GM21723 (cell line): Measurements from ENCODE around the gene PFKP.
"Not testable (repeated sequence)": the region's sequence is repeated elsewhere in the genome, so short reads cannot be mapped to it uniquely, and the experiment has no call there.

Experiments used
- ATAC-seq: cut with Tn5 transposase; IDR thresholded peaks from one replicate; pipeline ENCODE4 v1.9.1; 2021; ENCODE audit warnings: mild to moderate bottlenecking, moderate library complexity; ENCODE audit not compliant: unreplicated experiment

Gene PFKP

GRCh38 chr10:3095373-3096139, 28.2 kb downstream of the PFKP start:
- peak; percentile 63 for ATAC-seq

- no peak for ATAC-seq
Observed at GRCh38 chr10:3096149-3096548, 28.8 kb downstream of the PFKP start.

GRCh38 chr10:3097160-3097559, 29.8 kb downstream of the PFKP start:
- ATAC-seq: no peak

DNA sequence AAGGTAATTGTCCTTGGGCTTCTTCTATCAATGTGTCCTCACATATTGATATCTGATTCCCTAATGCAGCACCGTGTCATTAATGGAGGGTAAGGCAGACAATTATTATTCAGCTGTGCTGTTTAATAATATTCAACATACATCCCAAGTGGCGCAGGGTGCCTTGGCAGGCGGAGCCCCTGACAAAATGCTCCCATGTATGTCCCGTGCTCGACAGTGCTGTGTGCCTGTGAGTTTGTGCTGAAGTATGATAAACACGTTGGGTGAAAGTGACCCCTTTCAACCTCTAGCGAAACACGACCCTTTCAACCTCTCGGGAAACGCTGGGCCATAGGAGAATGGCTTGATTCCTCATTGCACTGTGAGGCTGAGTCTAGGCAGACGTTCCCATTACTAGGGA, 31.3 kb downstream of the PFKP start:
- no peak for ATAC-seq

DNA sequence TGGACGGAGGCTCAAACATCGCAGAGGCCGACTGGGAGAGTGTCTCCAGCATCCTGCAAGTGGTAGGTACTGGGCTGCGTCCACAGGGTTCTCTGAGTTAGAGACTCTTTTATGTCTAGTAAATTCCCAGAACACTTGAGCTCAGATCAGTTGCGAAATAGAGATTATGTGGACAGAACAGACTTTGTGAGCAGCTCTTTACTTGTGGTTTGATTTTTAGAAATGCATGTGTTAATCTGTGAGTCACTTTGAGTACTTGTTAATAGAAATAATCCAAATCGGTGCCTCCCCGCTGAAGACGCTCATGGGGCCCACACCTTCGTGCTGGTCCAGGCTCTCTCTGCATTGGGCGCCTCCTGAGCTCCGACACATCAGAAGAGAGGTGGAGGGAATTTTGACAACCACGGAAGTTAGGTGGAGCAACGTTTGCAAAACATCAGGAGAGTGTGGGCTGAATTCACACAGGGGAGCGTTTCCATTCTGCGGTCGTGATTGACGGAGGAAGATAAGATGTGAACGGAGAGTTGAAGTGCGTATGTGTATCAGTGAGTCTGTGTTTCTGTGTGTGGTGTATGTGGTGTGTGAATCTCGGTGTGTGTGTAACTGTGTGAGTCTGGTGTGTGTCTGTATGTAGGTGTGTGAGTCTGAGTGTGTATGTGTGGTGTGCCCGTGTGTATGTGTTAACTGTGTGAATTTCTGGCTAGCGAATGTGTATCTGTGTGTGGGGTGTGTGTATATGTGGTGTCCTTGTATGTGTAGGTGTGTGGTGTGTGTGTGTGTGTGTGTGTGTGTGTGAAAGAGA, 32.1 kb downstream of the PFKP start:
- no peak for ATAC-seq

DNA sequence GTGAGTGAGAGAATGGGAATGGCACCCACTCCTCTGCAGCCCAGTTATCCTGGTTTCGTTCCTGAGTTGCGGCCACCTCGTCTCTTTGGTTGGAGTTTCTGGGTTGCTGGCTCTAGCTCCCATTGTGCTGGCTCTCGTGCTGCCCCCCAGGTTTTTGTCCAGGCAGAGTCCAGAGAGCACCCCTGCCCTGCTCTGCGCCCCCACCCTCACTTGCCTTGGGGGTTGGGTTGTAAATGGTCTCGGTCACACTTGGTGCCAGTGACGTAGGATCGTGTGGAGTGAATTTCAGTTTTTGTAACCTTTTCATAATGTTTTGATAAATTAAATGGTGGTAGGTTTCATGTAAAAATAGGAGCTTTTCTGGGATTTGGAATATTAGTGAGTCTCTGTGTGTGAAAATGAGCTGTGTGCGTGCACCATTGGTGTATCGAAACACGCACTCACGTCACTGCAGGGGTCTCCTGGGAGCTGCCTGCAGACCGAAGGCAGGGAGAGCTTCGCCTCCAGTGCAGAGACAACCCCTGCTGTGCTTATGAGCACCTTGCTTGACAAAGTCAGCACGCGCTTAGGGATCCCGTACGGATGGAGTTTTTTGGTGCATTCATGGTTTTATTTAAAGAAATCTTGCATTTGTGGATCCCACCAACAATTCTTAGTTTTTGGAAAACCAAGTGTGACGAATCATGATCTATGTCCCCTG, 32.9 kb downstream of the PFKP start:
- no peak for ATAC-seq

DNA sequence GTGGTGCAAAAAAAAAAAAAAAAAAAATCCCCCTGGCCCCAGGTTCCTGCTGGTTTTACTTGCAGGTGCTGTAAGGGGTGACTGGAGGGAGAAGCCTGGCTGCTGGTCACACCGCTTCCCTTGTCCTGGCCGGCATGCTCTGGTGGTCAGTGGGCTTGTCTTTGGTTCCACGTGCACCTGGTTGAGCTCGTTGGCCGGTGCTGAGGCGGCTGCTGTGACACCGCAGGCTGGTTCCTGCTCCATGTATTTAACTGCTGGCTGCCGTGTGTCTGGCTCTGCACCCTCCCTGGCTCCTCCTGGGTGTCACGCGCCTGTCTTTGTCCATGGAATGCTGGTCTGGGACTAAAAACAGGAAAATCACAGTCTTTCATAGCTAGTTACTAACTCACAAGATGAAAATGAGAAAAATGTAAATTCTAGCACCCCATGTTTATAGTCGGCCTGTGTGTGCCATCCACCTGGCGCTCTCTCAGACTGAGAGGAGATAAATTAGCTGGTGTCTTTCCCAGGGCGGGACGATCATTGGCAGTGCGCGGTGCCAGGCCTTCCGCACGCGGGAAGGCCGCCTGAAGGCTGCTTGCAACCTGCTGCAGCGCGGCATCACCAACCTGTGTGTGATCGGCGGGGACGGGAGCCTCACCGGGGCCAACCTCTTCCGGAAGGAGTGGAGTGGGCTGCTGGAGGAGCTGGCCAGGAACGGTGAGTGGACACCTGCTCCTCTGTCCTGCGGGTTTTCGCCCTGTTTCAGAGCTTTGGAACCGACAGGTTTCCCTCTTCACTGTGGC, 33.7 kb downstream of the PFKP start:
- no peak for ATAC-seq

GRCh38 chr10:3102720-3103427, 35.5 kb downstream of the PFKP start:
- no peak for ATAC-seq

GRCh38 chr10:3103646-3104045, 36.3 kb downstream of the PFKP start:
- ATAC-seq: no peak

GRCh38 chr10:3104251-3104918, 37.0 kb downstream of the PFKP start:
- ATAC-seq: no peak

- ATAC-seq: no peak
Observed at GRCh38 chr10:3105166-3105565, 37.8 kb downstream of the PFKP start.

DNA sequence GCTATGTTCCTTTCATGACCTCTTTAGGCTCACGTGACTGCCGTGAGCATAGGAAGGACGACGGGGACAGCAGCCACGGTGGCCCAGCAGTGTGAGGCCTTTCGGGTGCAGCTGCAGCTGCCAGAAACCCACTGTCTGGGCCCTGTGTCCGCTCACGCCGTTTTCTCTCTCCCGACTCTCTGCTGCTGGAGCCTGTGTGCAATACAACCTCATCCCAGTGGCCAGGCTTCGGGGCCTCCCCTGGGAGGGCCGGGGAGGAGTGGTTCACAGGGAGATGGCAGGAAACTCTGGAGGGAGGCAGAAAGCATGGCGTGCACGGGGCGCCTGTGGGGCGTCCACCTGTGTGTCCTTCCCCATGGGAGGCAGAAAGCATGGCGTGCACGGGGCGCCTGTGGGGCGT, 38.6 kb downstream of the PFKP start:
- no peak for ATAC-seq

DNA sequence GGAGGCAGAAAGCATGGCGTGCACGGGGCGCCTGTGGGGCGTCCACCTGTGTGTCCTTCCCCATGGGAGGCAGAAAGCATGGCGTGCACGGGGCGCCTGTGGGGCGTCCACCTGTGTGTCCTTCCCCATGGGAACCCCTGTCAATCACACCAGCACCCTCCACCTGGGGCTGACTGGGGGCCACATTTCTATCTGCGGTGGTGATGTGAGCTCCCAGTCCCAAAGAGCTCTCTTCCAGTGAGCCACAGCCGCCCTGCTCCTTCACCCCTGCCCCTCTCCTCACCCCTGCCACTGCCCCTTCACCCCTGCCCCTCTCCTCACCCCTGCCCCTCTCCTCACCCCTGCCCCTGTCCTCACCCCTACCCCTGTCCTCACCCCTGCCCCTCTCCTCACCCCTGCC, 39.0 kb downstream of the PFKP start:
- ATAC-seq: not testable (repeated sequence)

- no peak for ATAC-seq
Observed at GRCh38 chr10:3106928-3107425, 39.6 kb downstream of the PFKP start.

DNA sequence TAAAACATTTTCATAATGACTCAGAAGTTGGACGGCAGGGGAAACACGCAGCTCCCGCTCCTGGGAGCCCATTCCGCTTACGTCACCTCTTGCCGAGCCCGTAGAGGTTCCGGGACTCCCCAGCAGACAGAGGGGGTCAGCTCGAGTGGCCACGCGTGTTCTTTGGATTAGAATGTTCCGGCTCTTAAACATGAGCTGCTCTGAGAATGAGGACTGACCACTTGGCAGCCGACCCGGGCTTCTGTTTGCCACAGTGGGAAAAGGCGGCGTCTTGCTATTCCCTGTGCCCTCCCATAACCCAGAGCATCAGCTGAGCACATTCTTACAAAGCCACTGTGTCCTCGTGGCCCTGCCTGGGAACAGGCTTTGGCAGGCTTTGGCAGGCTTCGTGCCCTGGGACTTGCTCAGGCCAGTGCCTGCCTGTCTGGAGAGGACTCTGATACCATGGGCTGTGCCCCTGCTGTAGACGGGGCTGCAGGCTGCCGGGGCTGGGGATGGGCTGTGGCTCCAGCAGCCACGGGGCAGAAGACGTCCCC, 40.1 kb downstream of the PFKP start:
- no peak for ATAC-seq

DNA sequence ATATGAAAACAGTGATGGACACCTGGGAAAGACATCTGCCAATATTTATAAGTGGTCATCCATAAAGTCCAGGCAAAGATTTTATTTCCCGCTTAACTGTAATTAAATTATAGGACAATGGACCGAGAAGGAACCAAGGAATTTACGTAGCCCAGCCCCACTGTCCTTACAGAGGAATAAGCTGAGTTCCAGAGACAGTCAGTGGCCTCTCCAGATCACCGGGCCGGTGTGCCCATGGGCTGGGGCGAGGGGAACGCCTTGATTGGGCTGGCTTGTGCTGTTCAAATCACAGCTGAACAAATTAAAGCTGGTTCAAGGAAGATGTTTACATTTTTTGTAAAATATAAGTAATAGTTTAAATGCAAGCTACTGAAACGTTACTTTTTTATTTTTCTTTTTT, 40.7 kb downstream of the PFKP start:
- no peak for ATAC-seq

- ATAC-seq: no peak
Observed at GRCh38 chr10:3108575-3109105, 41.3 kb downstream of the PFKP start.

DNA sequence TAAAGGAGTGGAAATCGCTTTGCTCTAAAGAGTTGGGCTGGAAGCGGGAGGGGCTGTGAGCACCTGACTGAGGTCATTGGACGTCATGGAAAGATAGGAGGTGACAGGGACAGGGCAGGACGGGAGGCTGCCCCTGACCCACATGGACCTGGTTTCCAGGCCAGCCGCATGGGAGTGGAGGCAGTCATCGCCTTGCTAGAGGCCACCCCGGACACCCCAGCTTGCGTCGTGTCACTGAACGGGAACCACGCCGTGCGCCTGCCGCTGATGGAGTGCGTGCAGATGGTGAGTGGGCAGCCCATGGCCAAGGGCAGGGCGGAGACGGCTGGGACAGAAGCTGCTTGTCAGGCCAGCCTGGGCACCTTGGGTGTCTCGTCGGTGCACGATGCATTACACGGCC, 41.8 kb downstream of the PFKP start:
- ATAC-seq: no peak

DNA sequence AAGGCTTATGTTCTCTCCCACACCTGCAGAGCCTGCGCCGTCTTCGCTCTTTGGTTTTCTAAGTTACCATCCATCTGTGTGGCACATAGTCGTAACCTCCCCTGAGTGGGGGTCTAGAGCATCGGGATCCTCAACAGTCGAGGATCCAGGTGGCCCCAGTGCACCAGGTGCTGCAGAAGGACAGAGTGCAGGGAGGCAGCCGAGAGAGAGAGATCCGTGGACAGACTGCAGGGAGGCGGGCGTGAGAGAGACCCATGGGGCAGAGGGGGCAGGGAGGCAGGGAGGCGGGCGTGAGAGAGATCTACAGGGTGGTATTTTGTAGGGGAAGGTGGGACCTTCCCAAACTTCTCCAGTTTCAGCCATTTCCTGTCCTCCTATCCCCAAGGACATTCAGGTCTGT, 42.3 kb downstream of the PFKP start:
- ATAC-seq: no peak
